ENCODE results near the gene DESI2. TPM values are rescaled to one million over a fixed set of nuclear protein-coding genes. Genes with fewer than 3 reads are reported as not detected.

DESI2 gene
- total and polyA plus RNA-seq, 2 of the 8 experiments (the other 6 are each of a cell fraction or from before 2014, with no cell fraction given) = 54.0 to 110 TPM

GRCh38 chr1:244628789-244629188 lies 24.1 kb upstream of the DESI2 start:
- no peak for FAIRE-seq
- Histone ChIP-seq H4K8ac (ENCODE audit: extremely low read depth, insufficient read depth, low read length) (no peak overlapping the region), H3K4me3 (ENCODE audit: extremely low read depth in 1 of 4, insufficient read depth in 2 of 4, low read depth in 3 of 4, low read length in 4 of 4) (no peak overlapping the region), H3K23me2 (ENCODE audit: low read depth, low read length) (no peaks in the 10 kb centered on the region), H3K9me3 (ENCODE audit: insufficient read depth in 2 of 2, low read depth in 1 of 2, low read length in 1 of 2) (no peaks in the 10 kb centered on the region), H4K20me1 (replicated peaks in 1 of 2; ENCODE audit: control insufficient read depth in 1 of 2, insufficient read depth in 2 of 2, low read length in 2 of 2) (no peaks in the 10 kb centered on the region), H3K4me2 (ENCODE audit: insufficient read depth in 1 of 2, low read depth in 2 of 2, low read length in 2 of 2) (no peak overlapping the region), H3K18ac (ENCODE audit: extremely low read depth, low read length) (no peak overlapping the region), H3K27ac (ENCODE audit: low read depth, low read length) (no peak overlapping the region), H2BK20ac (ENCODE audit: low read length) (no peak overlapping the region), H2AK5ac (ENCODE audit: low read depth, low read length) (no peak overlapping the region), H3K4me1 (replicated peaks in 1 of 4; ENCODE audit: control insufficient read depth in 3 of 4, insufficient read depth in 4 of 4, low read length in 3 of 4) (no peaks in the 10 kb centered on the region), H2BK5ac (ENCODE audit: low read depth, low read length) (no peak overlapping the region), H3K56ac (replicated peaks; ENCODE audit: insufficient read length, low read depth, low read length) (no peak overlapping the region), H2BK15ac (ENCODE audit: low read length) (no peak overlapping the region), H2BK12ac (ENCODE audit: low read depth, low read length) (no peak overlapping the region), H2BK120ac (replicated peaks; ENCODE audit: low read depth, low read length) (no peak overlapping the region), H4K91ac (replicated peaks; ENCODE audit: insufficient read length, low read length) (no peak overlapping the region), H3K9ac (replicated peaks in 1 of 4; ENCODE audit: extremely low read depth in 1 of 4, low read depth in 3 of 4, low read length in 3 of 4) (no peak overlapping the region), H3K23ac (ENCODE audit: insufficient read length) (no peak overlapping the region), H2AFZ (ENCODE audit: low read length) (no peak overlapping the region), H3K4ac (replicated peaks; ENCODE audit: insufficient read length, low read depth, low read length) (no peak overlapping the region), H3K36me3 (ENCODE audit: control insufficient read depth in 2 of 4, insufficient read depth in 4 of 4, low read length in 3 of 4) (no peaks in the 10 kb centered on the region; a peak in 1 of 8 replicates), H4K5ac (ENCODE audit: insufficient read length, low read depth, low read length) (no peak overlapping the region), H3K14ac (ENCODE audit: insufficient read length) (no peak overlapping the region), H3K79me2 (ENCODE audit: control insufficient read depth in 1 of 2, insufficient read depth in 2 of 2, low read length in 2 of 2) (no peaks in the 10 kb centered on the region), H3K79me1 (ENCODE audit: low read depth, low read length) (no peaks in the 10 kb centered on the region), H3K27me3 (replicated peaks in 1 of 4; ENCODE audit: control insufficient read depth in 3 of 4, extremely low read depth in 1 of 4, insufficient read depth in 3 of 4, low read length in 3 of 4) (no peaks in the 10 kb centered on the region)
- DNase-seq (ENCODE audit: low read depth in 1 of 2, low spot score in 2 of 2) = no peak
- ChIA-PET POLR2A (ENCODE audit: partially characterized antibody) (interaction anchor here (0.7 to 1.3 kb wide), 3 partner anchors 11 to 172 kb away, joined by 3 to 4 read pairs (median 3); no protein-coding TSS in a partner anchor), CTCF (ENCODE audit: partially characterized antibody) (interaction anchor here (0.6 to 1.5 kb wide), 5 partner anchors 8 to 300 kb away, joined by 3 to 8 read pairs (median 4); no protein-coding TSS in a partner anchor)
- WGBS, 2 experiments (ENCODE audit: extremely low coverage in 1 of 2, insufficient coverage in 1 of 2, insufficient read length in 1 of 2, insufficient replicate concordance in 2 of 2, low coverage in 1 of 2, low lambda C conversion rate in 2 of 2, missing lambda C conversion rate in 1 of 2) = 93% methylated on average over 5 of the region's 5 CpGs; no CpG with 5 or more reads in 1 of the 2 experiments

Measured in H1 (cell line).